Mesodermal cell (in vitro differentiated cells): Measurements from ENCODE around the gene NFRKB. TPM values are rescaled to one million over a fixed set of nuclear protein-coding genes. Genes with fewer than 3 reads are reported as not detected.

Source experiments
- H3K27ac ChIP-seq: 2 replicates; pipeline ENCODE4 v1.7.0; 2013; ENCODE audit warnings: mild to moderate bottlenecking, low read depth, low read length, moderate library complexity; ENCODE audit not compliant: severe bottlenecking
- H3K36me3 ChIP-seq: 2 replicates; pipeline ENCODE4 v1.7.1; 2013; ENCODE audit warnings: mild to moderate bottlenecking, low read length, moderate library complexity; ENCODE audit not compliant: control insufficient read depth, insufficient read depth
- H3K4me1 ChIP-seq: one replicate; pipeline ENCODE4 v1.7.1; 2013; ENCODE audit warnings: mild to moderate bottlenecking, low read length; ENCODE audit not compliant: insufficient read depth, control insufficient read depth, poor library complexity, severe bottlenecking
- H3K4me3 ChIP-seq: 2 replicates; pipeline ENCODE4 v1.7.0; 2013; ENCODE audit warnings: low read length, control low read depth, mild to moderate bottlenecking; ENCODE audit not compliant: insufficient read depth, poor library complexity, severe bottlenecking; ENCODE audit errors: extremely low read depth
- H3K9me3 ChIP-seq: 2 replicates; pipeline ENCODE4 v1.7.1; 2013; ENCODE audit warnings: mild to moderate bottlenecking, low read length, moderate library complexity; ENCODE audit not compliant: control insufficient read depth
- WGBS, 2 experiments: methylation state at CpG; one replicate each; pipeline ENCODE4 v1.1.5; 2013; ENCODE audit warnings: missing lambda C conversion rate in 2 of 2; ENCODE audit not compliant: insufficient coverage in 2 of 2; 5-methylcytosine and 5-hydroxymethylcytosine counted together
- polyA plus RNA-seq, 2 experiments: library from polyadenylated mRNA; stranded (reverse); fragments of 50-300 nt; gene quantifications; one replicate each; pipeline ENCODE4 v1.2.3, GENCODE V29; 2013

The NFRKB gene
- 25.6 TPM for polyA plus RNA-seq (2013, experiment 1 of 2)
- polyA plus RNA-seq (2013, experiment 2 of 2): 24.9 TPM

- Histone ChIP-seq H3K4me1 (peaks cover 9% of the 10 kb centered on the region), H3K36me3 (peaks cover 50% of the 10 kb centered on the region), H3K27ac (peak within 1 kb of the TSS; percentile 30), H3K4me3 (peak within 1 kb of the TSS; percentile 82), H3K9me3 (no peaks in the 10 kb centered on the region)
- WGBS, 2 experiments: 4 to 6% methylated on average over 39 to 56 of the region's 77 CpGs
These were observed at the start of gene NFRKB for GRCh38 chr11:129895126-129896041. Gene NFRKB (minus strand): TSS chr11:129895578. CDS start chr11:129892849, 2,729 bp downstream.

- no peak overlapping the region for H3K4me3 ChIP-seq
- no peak overlapping the region for H3K27ac ChIP-seq
- WGBS, 2 experiments: 95 to 100% methylated on average over 11 to 12 of the region's 18 CpGs
- H3K4me1 ChIP-seq: no peaks in the 10 kb centered on the region
- H3K36me3 ChIP-seq: peaks cover 48% of the 10 kb centered on the region
- no peaks in the 10 kb centered on the region for H3K9me3 ChIP-seq
These were observed 49.3 kb upstream of the NFRKB start for GRCh38 chr11:129944696-129945095.

GRCh38 chr11:129943036-129943435, 47.7 kb upstream of the NFRKB start:
- peaks cover 52% of the 10 kb centered on the region for H3K36me3 ChIP-seq
- no peaks in the 10 kb centered on the region for H3K4me1 ChIP-seq
- no peak overlapping the region for H3K4me3 ChIP-seq
- no peak overlapping the region for H3K27ac ChIP-seq
- no peaks in the 10 kb centered on the region for H3K9me3 ChIP-seq

- no peak overlapping the region for H3K4me3 ChIP-seq
- no peaks in the 10 kb centered on the region for H3K9me3 ChIP-seq
- WGBS, 2 experiments: 82 to 96% methylated on average over 2 to 4 of the region's 4 CpGs
- H3K27ac ChIP-seq: no peak overlapping the region
- H3K36me3 ChIP-seq: peaks cover 37% of the 10 kb centered on the region
- no peaks in the 10 kb centered on the region for H3K4me1 ChIP-seq
These were observed 44.1 kb upstream of the NFRKB start for GRCh38 chr11:129939510-129939909.

- Histone ChIP-seq H3K27ac (no peak overlapping the region), H3K4me1 (no peaks in the 10 kb centered on the region), H3K4me3 (no peak overlapping the region), H3K9me3 (no peaks in the 10 kb centered on the region), H3K36me3 (peaks cover 44% of the 10 kb centered on the region)
- WGBS, 2 experiments: 98% methylated on average over 5 of the region's 5 CpGs
These were observed 43.4 kb upstream of the NFRKB start for GRCh38 chr11:129938764-129939163.

- Histone ChIP-seq H3K4me3 (no peak overlapping the region), H3K36me3 (peaks cover 41% of the 10 kb centered on the region), H3K27ac (no peak overlapping the region), H3K9me3 (no peaks in the 10 kb centered on the region), H3K4me1 (no peaks in the 10 kb centered on the region)
- WGBS, 2 experiments: 91 to 98% methylated on average over 2 to 3 of the region's 4 CpGs
These were observed 42.3 kb upstream of the NFRKB start for GRCh38 chr11:129937592-129938238.

GRCh38 chr11:129935723-129936122, 40.3 kb upstream of the NFRKB start:
- no peaks in the 10 kb centered on the region for H3K4me1 ChIP-seq
- peaks cover 44% of the 10 kb centered on the region for H3K36me3 ChIP-seq
- H3K4me3 ChIP-seq: no peak overlapping the region
- no peaks in the 10 kb centered on the region for H3K9me3 ChIP-seq
- H3K27ac ChIP-seq: no peak overlapping the region
- WGBS, 2 experiments: 100% methylated on average over 1 to 2 of the region's 3 CpGs

GRCh38 chr11:129933891-129934290, 38.5 kb upstream of the NFRKB start:
- H3K27ac ChIP-seq: no peak overlapping the region
- H3K36me3 ChIP-seq: peaks cover 54% of the 10 kb centered on the region
- H3K4me3 ChIP-seq: no peak overlapping the region
- H3K9me3 ChIP-seq: no peaks in the 10 kb centered on the region
- 98% methylated on average over 8 to 9 of the region's 9 CpGs for WGBS, 2 experiments
- no peaks in the 10 kb centered on the region for H3K4me1 ChIP-seq

GRCh38 chr11:129933262-129933661, 37.9 kb upstream of the NFRKB start:
- H3K36me3 ChIP-seq: peaks cover 54% of the 10 kb centered on the region
- H3K9me3 ChIP-seq: no peaks in the 10 kb centered on the region
- no peak overlapping the region for H3K27ac ChIP-seq
- H3K4me3 ChIP-seq: no peak overlapping the region
- H3K4me1 ChIP-seq: no peaks in the 10 kb centered on the region
- 100% methylated on average over 1 of the region's 1 CpG for WGBS, 2 experiments

- H3K9me3 ChIP-seq: no peaks in the 10 kb centered on the region
- peaks cover 54% of the 10 kb centered on the region for H3K36me3 ChIP-seq
- WGBS, 2 experiments: 95 to 98% methylated on average over 2 to 4 of the region's 7 CpGs
These were observed 37.1 kb upstream of the NFRKB start for GRCh38 chr11:129932381-129933067.

More at GRCh38 chr11:129932381-129933067, 37.1 kb upstream of the NFRKB start:
- Histone ChIP-seq H3K4me1 (no peaks in the 10 kb centered on the region), H3K27ac (no peak overlapping the region), H3K4me3 (no peak overlapping the region)
